ENCODE results near the gene LPIN1. TPM values are rescaled to one million over a fixed set of nuclear protein-coding genes. Genes with fewer than 3 reads are reported as not detected.

The LPIN1 gene
- polyA plus RNA-seq, 2 donors, result 25.5 to 65.4 TPM

Other genes starting within 250 kb of the LPIN1 start
- under 1 TPM; 0.15 to 0.16 TPM for gene GREB1, start 212.6 kb upstream of the LPIN1 start, polyA plus RNA-seq
- gene NTSR2, start 76.4 kb upstream of the LPIN1 start, polyA plus RNA-seq, result not detected

All from esophagus (tissue), 2 donors.